GM08714 (cell line): ENCODE data around the gene PCNT.
"Not testable (repeated sequence)": the region's sequence is repeated elsewhere in the genome, so short reads cannot be mapped to it uniquely, and the experiment has no call there.

Experiments used
- H3K4me3 ChIP-seq: fragments of 200-500 bp; sonication (Bioruptor generic); 2 replicates; pipeline ENCODE4 v1.5.1; 2014; ENCODE audit warnings: mild to moderate bottlenecking, low read length, inconsistent platforms
- ZNF274 ChIP-seq: IDR thresholded peaks from 2 replicates; pipeline ENCODE4 v1.6.1; 2012; ENCODE audit warnings: mild to moderate bottlenecking, low read depth, low read length

PCNT gene

GRCh38 chr21:46368533-46369285, 44.8 kb downstream of the PCNT start:
- peak overlapping the region; percentile 37; the same call in 1 of the 2 replicates for H3K4me3 ChIP-seq

DNA sequence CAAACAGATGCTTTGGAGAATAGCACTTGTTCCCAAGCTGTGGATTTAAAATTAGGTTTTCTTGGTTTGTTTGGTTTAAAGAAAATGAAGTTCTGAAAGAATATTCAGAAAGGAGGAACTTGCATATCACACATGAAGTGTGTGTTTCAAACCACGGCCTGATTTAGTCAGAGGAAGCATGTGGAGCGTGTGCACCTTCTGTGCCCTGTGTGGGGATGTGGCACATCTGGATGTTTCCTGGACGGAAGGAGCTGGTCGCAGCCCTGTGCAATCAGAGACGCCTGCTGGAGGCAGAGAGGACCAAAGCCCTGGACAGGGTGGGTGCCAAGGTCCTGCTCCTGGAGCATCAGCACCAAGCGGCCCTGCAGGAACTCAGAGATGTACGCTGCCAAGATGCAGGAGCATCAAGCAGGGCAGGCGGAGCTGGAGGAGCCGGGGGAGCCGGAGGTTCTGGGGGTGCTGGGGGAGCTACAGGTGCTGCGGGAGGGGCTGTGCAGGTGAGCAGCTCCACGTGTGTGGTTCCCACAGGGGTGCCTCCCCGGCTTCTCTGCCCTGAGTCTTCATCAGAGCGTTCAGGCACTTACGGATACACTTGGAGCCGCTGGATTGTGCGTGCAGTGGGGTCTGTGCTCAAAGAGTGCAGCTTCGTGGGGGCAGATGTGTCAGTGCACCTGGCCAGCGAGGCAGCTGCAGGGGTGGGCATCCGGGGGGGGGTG, 45.7 kb downstream of the PCNT start:
- peak overlapping the region; percentile 37; the same call in 1 of the 2 replicates for H3K4me3 ChIP-seq

More at GRCh38 chr21:46368533-46369285, 44.8 kb downstream of the PCNT start:
- TF ChIP-seq ZNF274, result no peak

DNA sequence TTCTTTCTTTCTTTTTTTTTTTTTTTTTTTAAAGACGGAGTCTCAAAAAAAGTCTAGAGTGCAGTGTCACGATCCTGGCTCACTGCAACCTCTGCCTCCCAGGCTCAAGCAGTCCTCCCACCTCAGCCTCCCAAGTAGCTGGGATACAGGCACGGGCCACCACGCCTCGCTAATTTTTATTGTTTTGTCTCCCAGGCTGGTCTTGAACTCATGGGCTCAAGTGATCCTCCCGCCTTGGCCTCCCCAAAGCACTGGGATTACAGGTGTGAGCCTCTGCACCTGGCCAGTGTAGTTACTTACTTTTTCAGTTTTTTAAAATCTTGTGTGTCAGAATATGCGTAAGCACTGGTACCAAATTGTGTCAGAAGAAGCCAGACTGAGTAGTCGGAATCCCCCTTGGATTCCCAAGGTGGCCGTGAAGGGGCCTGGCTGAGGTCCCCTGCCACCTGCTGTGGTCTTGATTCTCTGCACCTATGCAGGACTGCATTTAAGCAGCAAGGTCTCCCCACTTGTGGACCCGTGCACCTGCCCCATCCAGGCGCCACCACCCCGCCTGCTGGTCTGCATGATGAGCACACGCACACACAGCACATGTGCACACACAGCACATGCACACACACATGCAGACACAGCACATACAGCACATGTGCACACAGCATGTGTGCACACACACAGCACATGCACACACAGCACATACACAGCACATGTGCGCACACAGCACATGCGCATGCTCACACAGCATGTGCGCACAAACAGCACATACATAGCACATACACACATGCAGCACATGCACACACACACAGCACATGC, 47.5 kb downstream of the PCNT start:
- TF ChIP-seq ZNF274, result no peak

More for the DNA sequence above, 45.7 kb downstream of the PCNT start:
- no peak for TF ChIP-seq ZNF274

GRCh38 chr21:46372014-46372485, 48.1 kb downstream of the PCNT start:
- TF ChIP-seq ZNF274, result no peak
- no peak overlapping the region for H3K4me3 ChIP-seq

More for the DNA sequence above, 47.5 kb downstream of the PCNT start:
- no peak overlapping the region for H3K4me3 ChIP-seq

GRCh38 chr21:46372947-46373346, 49.0 kb downstream of the PCNT start:
- not testable (repeated sequence) for H3K4me3 ChIP-seq

GRCh38 chr21:46374761-46375389, 50.9 kb downstream of the PCNT start:
- TF ChIP-seq ZNF274, result no peak

GRCh38 chr21:46375560-46376230, 51.7 kb downstream of the PCNT start:
- TF ChIP-seq ZNF274, result no peak
- H3K4me3 ChIP-seq, result no peak overlapping the region

More at GRCh38 chr21:46374761-46375389, 50.9 kb downstream of the PCNT start:
- H3K4me3 ChIP-seq, result no peak overlapping the region

DNA sequence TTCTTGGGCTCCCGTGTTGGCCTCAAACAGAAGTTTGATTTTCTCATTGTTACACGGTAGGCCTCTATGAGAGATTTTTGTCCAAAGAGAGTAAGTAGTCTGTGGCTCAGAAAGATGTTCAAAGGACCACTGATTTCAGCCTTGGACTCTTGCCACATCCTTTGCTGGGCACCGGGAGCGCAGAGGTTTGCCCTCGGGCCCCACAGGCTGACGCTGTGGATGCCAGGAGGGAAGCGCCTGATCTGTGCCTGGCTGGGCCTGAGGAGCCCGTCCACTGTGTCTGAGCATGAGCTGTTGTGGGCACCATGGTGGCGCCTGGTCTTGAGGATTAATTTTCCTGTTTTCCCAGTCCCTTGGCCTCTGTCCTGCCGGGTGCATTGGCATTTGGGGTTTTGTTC, 52.3 kb downstream of the PCNT start:
- no peak for TF ChIP-seq ZNF274
- no peak overlapping the region for H3K4me3 ChIP-seq

DNA sequence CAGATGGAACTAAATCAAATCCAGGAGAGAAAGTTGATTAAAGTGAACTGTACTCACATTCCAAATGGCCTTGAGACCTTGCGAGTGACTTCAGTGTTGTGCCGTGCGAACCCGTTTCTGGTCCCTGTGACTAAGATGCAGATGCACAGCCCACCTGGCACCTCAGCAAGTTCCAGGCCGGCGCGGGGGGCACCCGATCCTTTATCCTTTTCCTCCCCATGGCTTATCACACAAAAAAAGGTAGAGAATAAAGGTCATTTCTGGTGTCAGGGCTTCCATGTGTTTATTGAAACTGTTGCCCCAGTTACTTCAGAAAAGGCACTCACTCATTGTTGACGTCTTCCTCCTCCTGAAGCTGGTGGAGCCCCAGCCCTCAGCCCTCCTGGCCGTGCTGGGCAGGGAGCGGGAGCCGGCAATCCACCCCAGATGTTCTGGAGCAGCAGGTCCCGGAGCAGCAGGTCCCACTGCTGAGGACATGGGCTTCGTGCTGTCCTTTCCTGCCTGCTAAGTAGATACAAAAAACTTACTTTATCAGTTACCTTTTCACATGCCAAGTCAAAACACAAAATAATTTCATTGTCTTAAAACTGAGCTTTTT, 53.0 kb downstream of the PCNT start:
- TF ChIP-seq ZNF274, result no peak
- no peak overlapping the region for H3K4me3 ChIP-seq

DNA sequence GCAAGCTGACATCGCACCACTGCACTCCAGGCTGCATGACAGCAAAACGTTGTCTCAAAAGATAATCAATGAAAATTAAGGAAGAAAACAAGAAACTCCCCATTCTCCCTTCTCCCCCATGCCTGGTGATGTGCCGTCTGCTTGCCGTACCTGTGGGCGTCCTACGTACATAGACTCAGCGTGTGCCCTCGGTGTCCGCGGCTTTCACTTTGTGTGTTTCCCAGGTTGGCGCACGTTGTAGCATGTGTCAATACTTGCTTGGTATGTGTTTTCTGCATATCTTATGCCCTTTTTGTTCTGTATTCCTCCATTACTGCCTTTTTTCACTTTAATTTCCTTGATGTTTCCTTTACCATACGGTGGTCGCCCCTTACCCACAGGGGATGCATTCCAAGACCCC, 53.8 kb downstream of the PCNT start:
- TF ChIP-seq ZNF274, result no peak
- H3K4me3 ChIP-seq, result no peak overlapping the region

DNA sequence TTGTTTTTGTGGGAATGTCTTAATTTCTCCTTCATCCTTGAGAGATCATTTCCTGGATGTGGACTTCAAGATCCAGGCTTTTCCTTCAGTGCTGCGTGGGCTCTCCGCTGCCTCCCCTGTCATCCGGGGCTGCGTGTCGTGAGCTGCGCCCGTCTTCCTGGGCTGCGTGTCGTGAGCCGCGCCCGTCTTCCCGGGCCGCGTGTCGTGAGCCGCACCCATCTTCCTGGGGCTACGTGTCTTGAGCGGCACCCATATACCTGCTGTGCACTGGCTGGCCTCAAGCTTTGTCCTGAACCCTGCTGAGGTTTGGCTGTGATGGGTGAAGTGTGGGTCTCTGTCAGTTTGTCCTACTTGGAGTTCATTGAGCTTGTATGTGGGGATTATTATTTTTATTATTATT, 55.1 kb downstream of the PCNT start:
- TF ChIP-seq ZNF274, result no peak
- no peak overlapping the region for H3K4me3 ChIP-seq

- TF ChIP-seq ZNF274, result no peak
- no peak overlapping the region for H3K4me3 ChIP-seq
Measured at GRCh38 chr21:46379691-46380090, 55.7 kb downstream of the PCNT start.

GRCh38 chr21:46381541-46381940, 57.6 kb downstream of the PCNT start:
- no peak overlapping the region for H3K4me3 ChIP-seq
- TF ChIP-seq ZNF274, result no peak
